ENCODE data around the gene ATP7B.

DNA sequence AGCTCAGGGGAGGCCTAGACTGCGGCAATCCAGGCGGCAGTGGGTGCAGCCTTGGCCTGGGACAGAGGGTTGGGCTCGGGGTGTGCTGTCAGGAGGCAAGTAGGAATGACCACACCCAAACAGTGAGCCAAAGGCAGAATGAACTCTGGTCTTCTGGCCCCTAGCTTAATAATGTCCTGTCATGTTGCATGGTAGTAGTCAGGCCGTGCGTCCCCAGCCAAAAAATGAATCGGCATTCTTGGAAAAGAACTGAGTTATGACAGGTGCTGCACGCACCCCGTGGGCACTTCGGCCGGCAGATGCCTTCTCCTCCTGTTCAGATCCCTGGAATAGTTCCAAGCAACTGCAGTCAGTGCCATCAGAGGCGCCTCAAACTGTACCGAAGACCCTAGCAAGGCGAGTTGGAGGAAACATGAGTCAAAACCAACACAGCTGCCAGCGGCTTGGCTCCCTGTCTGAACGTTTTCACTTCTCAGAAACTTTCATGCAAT lies 55.9 kb downstream of the ATP7B start:
- no peak for TF ChIP-seq JUN (IDR thresholded peaks at IDR 0.05; ENCODE audit: borderline replicate concordance, insufficient read depth, insufficient read length, low read depth)
- TF ChIP-seq, protein P1, sequence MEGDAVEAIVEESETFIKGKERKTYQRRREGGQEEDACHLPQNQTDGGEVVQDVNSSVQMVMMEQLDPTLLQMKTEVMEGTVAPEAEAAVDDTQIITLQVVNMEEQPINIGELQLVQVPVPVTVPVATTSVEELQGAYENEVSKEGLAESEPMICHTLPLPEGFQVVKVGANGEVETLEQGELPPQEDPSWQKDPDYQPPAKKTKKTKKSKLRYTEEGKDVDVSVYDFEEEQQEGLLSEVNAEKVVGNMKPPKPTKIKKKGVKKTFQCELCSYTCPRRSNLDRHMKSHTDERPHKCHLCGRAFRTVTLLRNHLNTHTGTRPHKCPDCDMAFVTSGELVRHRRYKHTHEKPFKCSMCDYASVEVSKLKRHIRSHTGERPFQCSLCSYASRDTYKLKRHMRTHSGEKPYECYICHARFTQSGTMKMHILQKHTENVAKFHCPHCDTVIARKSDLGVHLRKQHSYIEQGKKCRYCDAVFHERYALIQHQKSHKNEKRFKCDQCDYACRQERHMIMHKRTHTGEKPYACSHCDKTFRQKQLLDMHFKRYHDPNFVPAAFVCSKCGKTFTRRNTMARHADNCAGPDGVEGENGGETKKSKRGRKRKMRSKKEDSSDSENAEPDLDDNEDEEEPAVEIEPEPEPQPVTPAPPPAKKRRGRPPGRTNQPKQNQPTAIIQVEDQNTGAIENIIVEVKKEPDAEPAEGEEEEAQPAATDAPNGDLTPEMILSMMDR (IDR thresholded peaks at IDR 0.05; ENCODE audit: extremely low read depth in 1 of 2, insufficient read depth in 1 of 2, low read depth in 1 of 2, low read length in 2 of 2): no peak
- TF ChIP-seq EZH2 (IDR thresholded peaks at IDR 0.05; ENCODE audit: borderline replicate concordance, low read depth, low read length, severe bottlenecking): no peak
- TF ChIP-seq POLR2AphosphoS5 (IDR thresholded peaks at IDR 0.05; ENCODE audit: insufficient read depth, low read depth, low read length): no peak
- no peak for TF ChIP-seq FOS (IDR thresholded peaks at IDR 0.05; ENCODE audit: borderline replicate concordance, insufficient read depth, low read length)
- TF ChIP-seq POLR2A (IDR thresholded peaks at IDR 0.05; ENCODE audit: low read depth, low read length): no peak
- no peak for TF ChIP-seq GATA2 (IDR thresholded peaks at IDR 0.05; ENCODE audit: insufficient read depth, insufficient read length, low read depth, low read length)
- no peak for TF ChIP-seq MYC (IDR thresholded peaks at IDR 0.05; ENCODE audit: low read depth, low read length)
- TF ChIP-seq, protein P2, sequence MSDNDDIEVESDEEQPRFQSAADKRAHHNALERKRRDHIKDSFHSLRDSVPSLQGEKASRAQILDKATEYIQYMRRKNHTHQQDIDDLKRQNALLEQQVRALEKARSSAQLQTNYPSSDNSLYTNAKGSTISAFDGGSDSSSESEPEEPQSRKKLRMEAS (IDR thresholded peaks at IDR 0.05; ENCODE audit: insufficient read depth, insufficient read length): no peak
